Measurements from ENCODE around the gene KIF4B.

DNA sequence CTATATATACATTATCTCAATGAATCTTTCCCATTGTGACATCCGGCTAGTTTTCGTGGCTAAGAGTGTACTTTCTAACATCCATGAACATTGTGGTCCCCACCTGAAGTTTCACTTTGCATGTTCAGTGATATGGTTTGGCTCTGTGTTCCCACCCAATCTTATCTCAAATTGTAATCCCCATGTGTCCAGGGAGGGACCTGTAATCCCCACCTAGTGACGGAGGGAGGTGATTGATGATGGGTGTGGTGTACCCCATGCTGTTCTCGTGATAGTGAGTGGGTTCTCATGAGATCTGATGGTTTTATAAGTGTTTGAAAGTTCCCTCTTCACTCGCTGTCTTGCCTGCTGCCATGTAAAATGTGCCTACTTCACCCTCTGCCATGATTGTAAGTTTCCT lies 44.6 kb upstream of the KIF4B start:
- TF ChIP-seq, protein P1, sequence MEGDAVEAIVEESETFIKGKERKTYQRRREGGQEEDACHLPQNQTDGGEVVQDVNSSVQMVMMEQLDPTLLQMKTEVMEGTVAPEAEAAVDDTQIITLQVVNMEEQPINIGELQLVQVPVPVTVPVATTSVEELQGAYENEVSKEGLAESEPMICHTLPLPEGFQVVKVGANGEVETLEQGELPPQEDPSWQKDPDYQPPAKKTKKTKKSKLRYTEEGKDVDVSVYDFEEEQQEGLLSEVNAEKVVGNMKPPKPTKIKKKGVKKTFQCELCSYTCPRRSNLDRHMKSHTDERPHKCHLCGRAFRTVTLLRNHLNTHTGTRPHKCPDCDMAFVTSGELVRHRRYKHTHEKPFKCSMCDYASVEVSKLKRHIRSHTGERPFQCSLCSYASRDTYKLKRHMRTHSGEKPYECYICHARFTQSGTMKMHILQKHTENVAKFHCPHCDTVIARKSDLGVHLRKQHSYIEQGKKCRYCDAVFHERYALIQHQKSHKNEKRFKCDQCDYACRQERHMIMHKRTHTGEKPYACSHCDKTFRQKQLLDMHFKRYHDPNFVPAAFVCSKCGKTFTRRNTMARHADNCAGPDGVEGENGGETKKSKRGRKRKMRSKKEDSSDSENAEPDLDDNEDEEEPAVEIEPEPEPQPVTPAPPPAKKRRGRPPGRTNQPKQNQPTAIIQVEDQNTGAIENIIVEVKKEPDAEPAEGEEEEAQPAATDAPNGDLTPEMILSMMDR (IDR thresholded peaks at IDR 0.05): no peak
- no peak for TF ChIP-seq EP300 (IDR thresholded peaks at IDR 0.05)
